GM20000 (cell line): ENCODE results near the gene FAS.
A peak's percentile ranks its signal among the peaks of the same experiment; 100 is the strongest.
"Not testable (repeated sequence)": the region's sequence is repeated elsewhere in the genome, so short reads cannot be mapped to it uniquely, and the experiment has no call there.

Experiments used
- DNase-seq: peaks from one replicate; pipeline ENCODE4 v3.0.0; 2012; ENCODE audit warnings: low spot score
- CTCF ChIP-seq: IDR thresholded peaks from 2 replicates; pipeline ENCODE4 v1.5.1; 2012; ENCODE audit warnings: mild to moderate bottlenecking, control low read depth; ENCODE audit errors: extremely low read depth, missing control alignments

The FAS gene

GRCh38 chr10:89001729-89002072 is 11.1 kb downstream of the FAS start:
- no peak for DNase-seq
- TF ChIP-seq CTCF: no peak

- no peak for DNase-seq
- no peak for TF ChIP-seq CTCF
Measured at GRCh38 chr10:89002226-89002978, 11.8 kb downstream of the FAS start.

- DNase-seq: no peak
- TF ChIP-seq CTCF: no peak
Measured at GRCh38 chr10:89003344-89003743, 12.7 kb downstream of the FAS start.

- no peak for TF ChIP-seq CTCF
- no peak for DNase-seq
Measured at GRCh38 chr10:89007129-89007893, 16.7 kb downstream of the FAS start.

- not testable (repeated sequence) for DNase-seq
Measured at GRCh38 chr10:89018700-89019346, 28.2 kb downstream of the FAS start.

- TF ChIP-seq CTCF: no peak
Measured at GRCh38 chr10:89019569-89020327, 29.1 kb downstream of the FAS start.

GRCh38 chr10:89021526-89021925 is 30.9 kb downstream of the FAS start:
- DNase-seq: not testable (repeated sequence)

More at GRCh38 chr10:89019569-89020327, 29.1 kb downstream of the FAS start:
- DNase-seq: no peak

GRCh38 chr10:89022734-89023133 is 32.1 kb downstream of the FAS start:
- no peak for TF ChIP-seq CTCF
- DNase-seq: peak; percentile 1
